ENCODE data around the gene EPB41L2.

DNA sequence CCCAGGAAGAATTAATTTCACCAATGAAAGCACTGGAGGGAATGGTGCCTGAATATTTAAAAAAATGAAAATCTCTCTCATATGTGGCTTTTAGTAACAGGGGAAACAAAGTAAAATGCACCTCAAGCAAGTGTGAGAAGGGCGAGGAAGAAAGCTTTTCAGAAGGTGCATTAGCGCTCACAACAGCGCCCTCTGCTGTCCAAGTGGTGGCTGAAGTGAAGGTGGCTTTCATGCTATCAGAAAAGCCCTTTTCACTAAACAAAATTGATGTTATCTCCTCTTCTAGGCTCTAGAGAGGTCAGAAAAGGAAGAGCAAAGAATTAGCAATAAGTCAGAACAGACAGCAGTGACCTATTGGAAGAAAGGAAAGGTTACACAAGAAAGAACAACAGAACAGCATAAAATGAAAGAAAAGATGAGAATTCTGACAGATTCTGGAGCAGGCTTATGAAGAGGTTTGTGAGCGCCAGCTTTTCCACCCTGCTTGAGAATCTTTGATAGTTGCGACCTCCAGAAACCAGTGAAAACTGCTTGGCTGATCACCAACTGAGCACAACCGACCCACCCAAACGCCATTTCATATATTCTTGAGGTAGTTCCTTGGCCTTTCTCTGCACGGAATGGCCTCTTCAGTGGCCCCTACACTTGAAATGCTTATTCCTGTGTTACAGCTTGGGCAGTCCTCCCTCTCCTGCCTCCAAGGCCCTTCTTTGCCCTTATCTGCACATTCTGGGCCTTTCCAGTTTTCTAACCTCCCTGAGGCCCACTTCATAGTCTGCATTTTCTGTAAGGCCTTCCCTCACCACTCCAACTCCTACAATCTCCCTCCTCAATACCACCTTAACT lies 190.6 kb downstream of the EPB41L2 start:
- TF ChIP-seq POLR2AphosphoS5 (IDR thresholded peaks at IDR 0.05; ENCODE audit: low read depth) (no peak), EZH2phosphoT487 (IDR thresholded peaks at IDR 0.05; ENCODE audit: unreplicated experiment) (no peak)

Data from GM23338 (cell line).